GM21723 (cell line): ENCODE results near the gene FGFR3.

Experiments used
- ATAC-seq: cut with Tn5 transposase; IDR thresholded peaks from one replicate; pipeline ENCODE4 v1.9.1; 2021; ENCODE audit warnings: mild to moderate bottlenecking, moderate library complexity; ENCODE audit not compliant: unreplicated experiment

Gene FGFR3

GRCh38 chr4:1801286-1801958 lies 8.3 kb downstream of the FGFR3 start:
- no peak for ATAC-seq

GRCh38 chr4:1802151-1802715 lies 9.1 kb downstream of the FGFR3 start:
- ATAC-seq: no peak

GRCh38 chr4:1802720-1803522 lies 9.8 kb downstream of the FGFR3 start:
- ATAC-seq: no peak

GRCh38 chr4:1803523-1804423 lies 10.7 kb downstream of the FGFR3 start:
- ATAC-seq: no peak

- no peak for ATAC-seq
Observed at GRCh38 chr4:1804638-1805492, 11.8 kb downstream of the FGFR3 start.

GRCh38 chr4:1805493-1806222 lies 12.6 kb downstream of the FGFR3 start:
- no peak for ATAC-seq

GRCh38 chr4:1806223-1806564 lies 13.1 kb downstream of the FGFR3 start:
- ATAC-seq: no peak

- ATAC-seq: no peak
Observed at GRCh38 chr4:1806596-1807331, 13.7 kb downstream of the FGFR3 start.

- no peak for ATAC-seq
Observed at GRCh38 chr4:1807332-1807777, 14.3 kb downstream of the FGFR3 start.

- ATAC-seq: no peak
Observed at GRCh38 chr4:1808396-1808795, 15.3 kb downstream of the FGFR3 start.

GRCh38 chr4:1808851-1809753 lies 16.0 kb downstream of the FGFR3 start:
- no peak for ATAC-seq

- ATAC-seq: no peak
Observed at GRCh38 chr4:1809754-1810502, 16.8 kb downstream of the FGFR3 start.

- ATAC-seq: no peak
Observed at GRCh38 chr4:1810765-1811164, 17.7 kb downstream of the FGFR3 start.

GRCh38 chr4:1812720-1813119 lies 19.6 kb downstream of the FGFR3 start:
- no peak for ATAC-seq

- no peak for ATAC-seq
Observed at GRCh38 chr4:1813231-1813630, 20.1 kb downstream of the FGFR3 start.

GRCh38 chr4:1813915-1814314 lies 20.8 kb downstream of the FGFR3 start:
- no peak for ATAC-seq

GRCh38 chr4:1814453-1814852 lies 21.4 kb downstream of the FGFR3 start:
- ATAC-seq: no peak
